Chondrocyte (in vitro differentiated cells): ENCODE measurements around the gene SRRM2. TPM values are rescaled to one million over a fixed set of nuclear protein-coding genes. Genes with fewer than 3 reads are reported as not detected.

Experiments used
- DNase-seq: peaks from one replicate; pipeline ENCODE4 v3.0.0; 2021; ENCODE audit warnings: mixed read lengths, low spot score
- H3K27ac Mint-ChIP-seq: one replicate; pipeline ENCODE4 v1.8.0; 2021; ENCODE audit warnings: mild to moderate bottlenecking, moderate library complexity, mixed read lengths; ENCODE audit not compliant: unreplicated experiment
- H3K27me3 Mint-ChIP-seq: 2 replicates; pipeline ENCODE4 v1.8.0; 2021; ENCODE audit warnings: low read depth, mixed read lengths
- H3K36me3 Mint-ChIP-seq: 2 replicates; pipeline ENCODE4 v1.8.0; 2021; ENCODE audit warnings: low read depth, mixed read lengths
- H3K4me1 Mint-ChIP-seq: 2 replicates; pipeline ENCODE4 v1.8.0; 2021; ENCODE audit warnings: low read depth, mild to moderate bottlenecking, mixed read lengths
- H3K4me3 Mint-ChIP-seq: one replicate; pipeline ENCODE4 v1.8.0; 2021; ENCODE audit warnings: mild to moderate bottlenecking, moderate library complexity, mixed read lengths; ENCODE audit not compliant: unreplicated experiment
- H3K9me3 Mint-ChIP-seq: 2 replicates; pipeline ENCODE4 v1.8.0; 2021; ENCODE audit warnings: low read depth, mixed read lengths
- total RNA-seq: library from RNA; stranded (reverse); gene quantifications from 3 replicates; pipeline ENCODE4 v1.2.1, GENCODE V29; 2021
- TF ChIP-seq, protein P1 (sequence below): fragments of 200-600 bp; sonication (generic); IDR thresholded peaks from 2 replicates; pipeline ENCODE4 v1.5.0; 2021; ENCODE audit warnings: antibody characterized with exemption, mild to moderate bottlenecking, moderate library complexity

The SRRM2 gene
- total RNA-seq, 1 donor from 2014 or later, result 363 TPM

DNA sequence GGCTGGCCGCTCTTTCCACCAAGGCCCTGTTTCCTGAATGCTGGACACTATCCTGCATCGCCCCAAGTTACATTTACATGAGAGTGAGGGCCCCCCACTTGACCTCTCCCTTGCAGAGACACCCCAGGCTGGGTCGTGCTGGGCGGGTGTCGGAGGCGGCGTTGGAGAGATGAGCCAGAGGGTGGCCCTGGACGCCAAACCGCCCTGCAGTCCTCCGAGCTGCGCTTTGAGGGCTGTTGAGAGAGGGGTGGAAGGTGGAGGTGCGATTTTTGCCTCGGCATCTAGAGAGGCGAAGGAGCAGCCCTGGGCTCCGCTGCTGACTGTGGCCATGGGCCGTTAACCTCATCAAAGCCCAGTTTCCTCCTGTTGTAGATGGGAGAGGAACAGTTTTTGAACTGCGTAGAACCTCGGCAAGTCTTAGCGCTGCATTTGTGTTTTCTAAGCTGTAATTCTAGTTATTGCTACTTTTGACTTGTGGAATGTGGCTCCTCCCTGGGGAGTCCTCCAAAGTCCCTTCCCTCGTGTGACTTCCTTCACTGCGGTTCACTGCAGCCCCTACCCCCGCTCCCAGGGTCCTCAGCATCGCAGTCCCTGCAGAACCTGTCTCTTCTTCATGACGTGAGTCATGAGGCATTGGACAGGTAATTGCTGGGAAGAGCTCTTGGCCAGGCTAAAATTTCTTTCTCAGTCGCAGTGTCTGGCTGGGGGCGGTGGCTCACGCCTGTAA, 25.6 kb downstream of the SRRM2 start:
- H3K9me3 Mint-ChIP-seq, result no peaks in the 10 kb centered on the region
- no peak for DNase-seq
- peaks cover 2% of the 10 kb centered on the region for H3K36me3 Mint-ChIP-seq
- H3K4me3 Mint-ChIP-seq, result peak overlapping the region; percentile 87
- no peaks in the 10 kb centered on the region for H3K27me3 Mint-ChIP-seq
- peak overlapping the region; percentile 95 for H3K27ac Mint-ChIP-seq
- TF ChIP-seq, protein P1, sequence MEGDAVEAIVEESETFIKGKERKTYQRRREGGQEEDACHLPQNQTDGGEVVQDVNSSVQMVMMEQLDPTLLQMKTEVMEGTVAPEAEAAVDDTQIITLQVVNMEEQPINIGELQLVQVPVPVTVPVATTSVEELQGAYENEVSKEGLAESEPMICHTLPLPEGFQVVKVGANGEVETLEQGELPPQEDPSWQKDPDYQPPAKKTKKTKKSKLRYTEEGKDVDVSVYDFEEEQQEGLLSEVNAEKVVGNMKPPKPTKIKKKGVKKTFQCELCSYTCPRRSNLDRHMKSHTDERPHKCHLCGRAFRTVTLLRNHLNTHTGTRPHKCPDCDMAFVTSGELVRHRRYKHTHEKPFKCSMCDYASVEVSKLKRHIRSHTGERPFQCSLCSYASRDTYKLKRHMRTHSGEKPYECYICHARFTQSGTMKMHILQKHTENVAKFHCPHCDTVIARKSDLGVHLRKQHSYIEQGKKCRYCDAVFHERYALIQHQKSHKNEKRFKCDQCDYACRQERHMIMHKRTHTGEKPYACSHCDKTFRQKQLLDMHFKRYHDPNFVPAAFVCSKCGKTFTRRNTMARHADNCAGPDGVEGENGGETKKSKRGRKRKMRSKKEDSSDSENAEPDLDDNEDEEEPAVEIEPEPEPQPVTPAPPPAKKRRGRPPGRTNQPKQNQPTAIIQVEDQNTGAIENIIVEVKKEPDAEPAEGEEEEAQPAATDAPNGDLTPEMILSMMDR, result no peak
- peaks cover 30% of the 10 kb centered on the region for H3K4me1 Mint-ChIP-seq

DNA sequence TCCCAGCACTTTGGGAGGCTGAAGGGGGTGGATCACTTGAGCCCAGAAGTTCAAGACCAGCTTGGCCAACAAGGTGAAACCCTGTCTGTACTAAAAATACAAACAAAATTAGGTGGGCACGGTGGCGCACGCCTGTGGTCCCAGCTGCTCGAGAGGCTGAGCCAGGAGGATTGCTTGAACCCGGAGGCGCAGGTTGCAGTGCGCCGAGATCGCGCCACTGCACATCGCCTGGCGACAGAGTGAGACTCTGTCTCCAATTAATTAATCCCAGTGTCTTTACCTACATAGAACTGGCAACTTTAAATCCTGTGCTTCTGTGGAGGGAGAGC, 26.2 kb downstream of the SRRM2 start:
- no peaks in the 10 kb centered on the region for H3K36me3 Mint-ChIP-seq
- TF ChIP-seq, protein P1, result no peak
- DNase-seq, result no peak
- H3K27me3 Mint-ChIP-seq, result no peaks in the 10 kb centered on the region
- H3K4me3 Mint-ChIP-seq, result peak overlapping the region; percentile 87
- peaks cover 30% of the 10 kb centered on the region for H3K4me1 Mint-ChIP-seq
- peak overlapping the region; percentile 95 for H3K27ac Mint-ChIP-seq
- H3K9me3 Mint-ChIP-seq, result no peaks in the 10 kb centered on the region

DNA sequence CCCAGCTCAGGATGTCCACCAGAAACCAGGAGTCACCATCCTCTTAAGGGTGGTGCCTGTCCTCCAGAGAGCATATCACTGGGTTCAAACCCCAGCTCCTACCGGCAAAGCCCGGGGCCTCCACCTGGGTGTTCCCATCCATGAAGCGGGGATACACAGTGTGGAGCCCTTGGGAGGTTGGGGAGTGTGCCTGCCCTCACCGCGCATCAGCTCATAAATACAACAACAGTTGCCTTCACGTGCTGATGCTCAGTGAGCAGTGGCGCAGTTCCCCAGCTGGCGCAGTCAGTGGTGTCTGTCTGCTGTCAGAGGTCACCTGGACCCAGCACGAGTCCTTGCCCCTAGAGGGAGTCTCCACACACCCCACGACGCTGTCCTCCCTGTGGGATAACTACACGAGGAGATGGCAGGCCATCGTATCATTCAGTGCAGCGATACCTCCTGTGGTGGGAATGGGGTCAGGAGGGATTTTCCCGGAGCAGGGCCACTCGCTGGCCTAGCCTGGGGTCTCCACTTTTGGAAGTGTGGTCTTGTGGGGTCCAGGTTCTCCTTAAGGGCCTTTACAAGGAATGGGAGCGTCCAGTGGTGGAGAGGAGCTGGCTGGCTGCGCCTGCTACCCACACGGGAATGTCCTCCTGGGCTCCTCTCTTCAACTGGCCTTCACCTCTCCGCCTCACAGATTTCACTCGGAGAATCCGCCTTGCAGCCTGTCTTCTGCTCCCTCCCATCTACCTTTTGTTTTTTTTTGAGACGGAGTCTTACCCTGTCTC, 26.9 kb downstream of the SRRM2 start:
- TF ChIP-seq, protein P1, result no peak
- no peaks in the 10 kb centered on the region for H3K36me3 Mint-ChIP-seq
- no peaks in the 10 kb centered on the region for H3K9me3 Mint-ChIP-seq
- H3K4me3 Mint-ChIP-seq, result no peak overlapping the region
- H3K27ac Mint-ChIP-seq, result no peak overlapping the region
- no peak for DNase-seq
- H3K27me3 Mint-ChIP-seq, result no peaks in the 10 kb centered on the region
- H3K4me1 Mint-ChIP-seq, result peaks cover 30% of the 10 kb centered on the region

DNA sequence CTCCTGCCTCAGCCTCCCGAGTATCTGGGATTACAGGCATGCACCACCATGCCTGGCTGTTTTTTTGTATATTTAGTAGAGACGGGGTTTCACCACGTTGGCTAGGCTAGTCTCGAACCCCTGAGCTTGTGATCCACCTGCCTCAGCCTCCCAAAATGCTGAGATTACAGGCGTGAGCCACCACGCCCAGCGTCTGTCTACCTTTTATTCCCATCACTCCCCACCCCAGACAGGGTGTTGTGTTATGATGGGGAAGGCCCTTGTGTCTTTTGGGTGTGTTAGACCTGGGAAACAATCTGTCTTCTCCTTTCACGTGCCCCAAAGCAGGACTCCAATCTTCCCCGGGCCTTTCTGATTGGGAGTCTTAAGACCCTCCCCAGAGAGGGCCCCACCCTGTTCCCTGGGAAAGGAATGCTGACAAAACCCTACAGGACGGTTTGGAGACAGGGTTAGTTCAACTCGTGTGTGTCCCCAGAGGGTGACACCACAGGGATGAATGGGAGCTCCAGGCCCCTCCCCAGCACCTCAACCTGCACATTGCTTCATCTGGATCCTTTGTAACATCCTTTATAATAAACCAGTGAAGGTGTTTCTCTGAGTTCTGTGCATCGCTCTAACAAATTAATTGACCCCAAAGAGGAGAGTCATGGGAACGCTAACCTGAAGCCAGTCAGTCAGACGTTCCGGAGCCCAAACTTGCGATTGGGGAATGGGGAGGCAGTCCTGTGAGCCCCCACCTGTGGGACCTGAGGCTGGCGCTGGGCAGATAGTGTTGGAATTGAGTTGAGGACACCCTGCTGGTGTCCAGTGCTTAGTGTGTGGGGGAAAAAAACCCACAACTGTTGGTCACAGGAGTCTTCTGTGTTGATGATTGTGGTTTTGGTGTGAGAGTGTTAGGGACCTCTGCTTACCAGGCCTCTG, 27.8 kb downstream of the SRRM2 start:
- no peak overlapping the region for H3K4me3 Mint-ChIP-seq
- no peaks in the 10 kb centered on the region for H3K27me3 Mint-ChIP-seq
- peak; percentile 42 for DNase-seq
- H3K4me1 Mint-ChIP-seq, result peaks cover 23% of the 10 kb centered on the region
- H3K36me3 Mint-ChIP-seq, result no peaks in the 10 kb centered on the region
- no peaks in the 10 kb centered on the region for H3K9me3 Mint-ChIP-seq
- H3K27ac Mint-ChIP-seq, result no peak overlapping the region
- TF ChIP-seq, protein P1, result no peak
